H1 (cell line): ENCODE measurements around the gene TMEM237. TPM values are rescaled to one million over a fixed set of nuclear protein-coding genes. Genes with fewer than 3 reads are reported as not detected.

Source experiments
- CHD2 ChIP-seq: IDR thresholded peaks from 2 replicates; pipeline ENCODE4 v1.6.1; 2012; ENCODE audit warnings: low read length, improper control_type of control experiment
- KDM1A ChIP-seq: fragments of 200-600, 300-600 bp; sonication (generic); IDR thresholded peaks from 2 replicates; pipeline ENCODE4 v1.7.1; 2016; ENCODE audit warnings: mild to moderate bottlenecking, low read length, borderline replicate concordance
- POU5F1 ChIP-seq: IDR thresholded peaks from 2 replicates; pipeline ENCODE4 v1.6.1; 2011; ENCODE audit warnings: low read depth, mild to moderate bottlenecking, low read length, moderate library complexity
- SIRT6 ChIP-seq: IDR thresholded peaks from one replicate; pipeline ENCODE4 v1.7.1; 2012; ENCODE audit warnings: low read length, inconsistent platforms
- SP4 ChIP-seq: IDR thresholded peaks from 2 replicates; pipeline ENCODE4 v1.6.1; 2012; ENCODE audit warnings: low read length, inconsistent platforms
- ZNF274 ChIP-seq: IDR thresholded peaks from 2 replicates; pipeline ENCODE4 v1.7.0; 2012; ENCODE audit warnings: low read length, borderline replicate concordance; ENCODE audit errors: extremely low read depth
- polyA plus RNA-seq, 7 experiments: library from polyadenylated mRNA; depleted of rRNA in 3 of 7; stranded (reverse) in 5 of 7; unstranded in 2 of 7; fragments of >200 nt in 5 of 7; fragments of 200-250 nt in 2 of 7; gene quantifications; 1 replicate in 5 of 7; 2 replicates in 1 of 7; 4 replicates in 1 of 7; pipeline versions ENCODE4 v1.2.1 to v1.2.3, GENCODE V29; 2011 to 2013; ENCODE audit warnings: missing spikeins in 2 of 7, mixed read lengths in 2 of 7
- total RNA-seq: library from RNA; stranded (reverse); fragmentation: NEBNext Ultra II Directional; extraction: Animal tissue kit (Norgen Biotek cat#: 25700); gene quantifications from 2 replicates; pipeline ENCODE4 v1.2.1, GENCODE V29; 2021
- TF ChIP-seq, protein P1 (sequence below): fragments of 300-600 bp; sonication (generic); IDR thresholded peaks from 2 replicates; pipeline ENCODE4 v1.7.1; 2012; ENCODE audit warnings: low read length, moderate library complexity, mild to moderate bottlenecking, inconsistent platforms; ENCODE audit not compliant: insufficient replicate concordance

The TMEM237 gene
- total and polyA plus RNA-seq, 2 of the 8 experiments (the other 6 are each of a cell fraction or from before 2014, with no cell fraction given): 26.1 to 41.0 TPM

DNA sequence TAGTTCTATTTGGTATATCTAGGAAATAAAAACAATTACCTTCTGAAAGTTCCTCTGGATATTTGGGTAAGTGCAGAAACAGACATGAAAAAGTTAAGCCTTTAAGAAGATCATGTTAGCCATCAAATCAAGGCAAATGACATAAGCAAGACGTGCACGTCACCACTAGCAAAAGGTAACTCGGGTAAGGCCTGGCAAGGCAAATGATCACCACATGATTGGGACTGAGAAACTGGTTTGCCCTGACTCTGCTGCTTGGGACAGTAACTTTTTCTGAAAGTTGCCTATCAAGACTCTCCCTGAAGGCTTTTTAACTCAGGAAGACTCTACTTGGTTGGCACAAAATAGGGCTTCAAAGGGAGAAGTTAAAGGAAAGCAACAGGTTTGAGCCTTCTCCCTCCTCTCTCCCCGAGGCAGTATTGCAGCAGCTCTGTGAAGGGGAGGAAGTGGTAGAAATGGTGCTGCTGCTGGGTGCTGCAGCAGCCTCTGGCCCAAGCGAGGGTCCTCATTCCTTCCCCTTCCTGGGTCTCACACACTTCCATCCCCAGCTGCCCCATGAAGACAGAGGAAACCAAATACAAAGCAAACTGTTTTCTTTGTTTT lies 17.1 kb upstream of the TMEM237 start (continued):
- TF ChIP-seq, protein P1, sequence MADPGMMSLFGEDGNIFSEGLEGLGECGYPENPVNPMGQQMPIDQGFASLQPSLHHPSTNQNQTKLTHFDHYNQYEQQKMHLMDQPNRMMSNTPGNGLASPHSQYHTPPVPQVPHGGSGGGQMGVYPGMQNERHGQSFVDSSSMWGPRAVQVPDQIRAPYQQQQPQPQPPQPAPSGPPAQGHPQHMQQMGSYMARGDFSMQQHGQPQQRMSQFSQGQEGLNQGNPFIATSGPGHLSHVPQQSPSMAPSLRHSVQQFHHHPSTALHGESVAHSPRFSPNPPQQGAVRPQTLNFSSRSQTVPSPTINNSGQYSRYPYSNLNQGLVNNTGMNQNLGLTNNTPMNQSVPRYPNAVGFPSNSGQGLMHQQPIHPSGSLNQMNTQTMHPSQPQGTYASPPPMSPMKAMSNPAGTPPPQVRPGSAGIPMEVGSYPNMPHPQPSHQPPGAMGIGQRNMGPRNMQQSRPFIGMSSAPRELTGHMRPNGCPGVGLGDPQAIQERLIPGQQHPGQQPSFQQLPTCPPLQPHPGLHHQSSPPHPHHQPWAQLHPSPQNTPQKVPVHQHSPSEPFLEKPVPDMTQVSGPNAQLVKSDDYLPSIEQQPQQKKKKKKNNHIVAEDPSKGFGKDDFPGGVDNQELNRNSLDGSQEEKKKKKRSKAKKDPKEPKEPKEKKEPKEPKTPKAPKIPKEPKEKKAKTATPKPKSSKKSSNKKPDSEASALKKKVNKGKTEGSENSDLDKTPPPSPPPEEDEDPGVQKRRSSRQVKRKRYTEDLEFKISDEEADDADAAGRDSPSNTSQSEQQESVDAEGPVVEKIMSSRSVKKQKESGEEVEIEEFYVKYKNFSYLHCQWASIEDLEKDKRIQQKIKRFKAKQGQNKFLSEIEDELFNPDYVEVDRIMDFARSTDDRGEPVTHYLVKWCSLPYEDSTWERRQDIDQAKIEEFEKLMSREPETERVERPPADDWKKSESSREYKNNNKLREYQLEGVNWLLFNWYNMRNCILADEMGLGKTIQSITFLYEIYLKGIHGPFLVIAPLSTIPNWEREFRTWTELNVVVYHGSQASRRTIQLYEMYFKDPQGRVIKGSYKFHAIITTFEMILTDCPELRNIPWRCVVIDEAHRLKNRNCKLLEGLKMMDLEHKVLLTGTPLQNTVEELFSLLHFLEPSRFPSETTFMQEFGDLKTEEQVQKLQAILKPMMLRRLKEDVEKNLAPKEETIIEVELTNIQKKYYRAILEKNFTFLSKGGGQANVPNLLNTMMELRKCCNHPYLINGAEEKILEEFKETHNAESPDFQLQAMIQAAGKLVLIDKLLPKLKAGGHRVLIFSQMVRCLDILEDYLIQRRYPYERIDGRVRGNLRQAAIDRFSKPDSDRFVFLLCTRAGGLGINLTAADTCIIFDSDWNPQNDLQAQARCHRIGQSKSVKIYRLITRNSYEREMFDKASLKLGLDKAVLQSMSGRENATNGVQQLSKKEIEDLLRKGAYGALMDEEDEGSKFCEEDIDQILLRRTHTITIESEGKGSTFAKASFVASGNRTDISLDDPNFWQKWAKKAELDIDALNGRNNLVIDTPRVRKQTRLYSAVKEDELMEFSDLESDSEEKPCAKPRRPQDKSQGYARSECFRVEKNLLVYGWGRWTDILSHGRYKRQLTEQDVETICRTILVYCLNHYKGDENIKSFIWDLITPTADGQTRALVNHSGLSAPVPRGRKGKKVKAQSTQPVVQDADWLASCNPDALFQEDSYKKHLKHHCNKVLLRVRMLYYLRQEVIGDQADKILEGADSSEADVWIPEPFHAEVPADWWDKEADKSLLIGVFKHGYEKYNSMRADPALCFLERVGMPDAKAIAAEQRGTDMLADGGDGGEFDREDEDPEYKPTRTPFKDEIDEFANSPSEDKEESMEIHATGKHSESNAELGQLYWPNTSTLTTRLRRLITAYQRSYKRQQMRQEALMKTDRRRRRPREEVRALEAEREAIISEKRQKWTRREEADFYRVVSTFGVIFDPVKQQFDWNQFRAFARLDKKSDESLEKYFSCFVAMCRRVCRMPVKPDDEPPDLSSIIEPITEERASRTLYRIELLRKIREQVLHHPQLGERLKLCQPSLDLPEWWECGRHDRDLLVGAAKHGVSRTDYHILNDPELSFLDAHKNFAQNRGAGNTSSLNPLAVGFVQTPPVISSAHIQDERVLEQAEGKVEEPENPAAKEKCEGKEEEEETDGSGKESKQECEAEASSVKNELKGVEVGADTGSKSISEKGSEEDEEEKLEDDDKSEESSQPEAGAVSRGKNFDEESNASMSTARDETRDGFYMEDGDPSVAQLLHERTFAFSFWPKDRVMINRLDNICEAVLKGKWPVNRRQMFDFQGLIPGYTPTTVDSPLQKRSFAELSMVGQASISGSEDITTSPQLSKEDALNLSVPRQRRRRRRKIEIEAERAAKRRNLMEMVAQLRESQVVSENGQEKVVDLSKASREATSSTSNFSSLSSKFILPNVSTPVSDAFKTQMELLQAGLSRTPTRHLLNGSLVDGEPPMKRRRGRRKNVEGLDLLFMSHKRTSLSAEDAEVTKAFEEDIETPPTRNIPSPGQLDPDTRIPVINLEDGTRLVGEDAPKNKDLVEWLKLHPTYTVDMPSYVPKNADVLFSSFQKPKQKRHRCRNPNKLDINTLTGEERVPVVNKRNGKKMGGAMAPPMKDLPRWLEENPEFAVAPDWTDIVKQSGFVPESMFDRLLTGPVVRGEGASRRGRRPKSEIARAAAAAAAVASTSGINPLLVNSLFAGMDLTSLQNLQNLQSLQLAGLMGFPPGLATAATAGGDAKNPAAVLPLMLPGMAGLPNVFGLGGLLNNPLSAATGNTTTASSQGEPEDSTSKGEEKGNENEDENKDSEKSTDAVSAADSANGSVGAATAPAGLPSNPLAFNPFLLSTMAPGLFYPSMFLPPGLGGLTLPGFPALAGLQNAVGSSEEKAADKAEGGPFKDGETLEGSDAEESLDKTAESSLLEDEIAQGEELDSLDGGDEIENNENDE: no peak
- TF ChIP-seq SP4 (no peak), KDM1A (no peak), SIRT6 (no peak), POU5F1 (no peak), ZNF274 (no peak), CHD2 (no peak)
